Ishikawa (cell line): Measurements from ENCODE around the gene RBM6.

Experiments used
- CEBPB ChIP-seq: IDR thresholded peaks from 2 replicates; pipeline ENCODE4 v1.6.1; 2012
- EGR1 ChIP-seq: IDR thresholded peaks from 2 replicates; pipeline ENCODE4 v1.6.1; 2012
- EP300 ChIP-seq: IDR thresholded peaks from 2 replicates; pipeline ENCODE4 v1.6.1; 2012; ENCODE audit warnings: borderline replicate concordance
- FOXM1 ChIP-seq: IDR thresholded peaks from 2 replicates; pipeline ENCODE4 v1.6.1; 2012; ENCODE audit warnings: low read depth, borderline replicate concordance
- RAD21 ChIP-seq: IDR thresholded peaks from 2 replicates; pipeline ENCODE4 v1.6.1; 2012; ENCODE audit warnings: low read depth
- TAF1 ChIP-seq: IDR thresholded peaks from 2 replicates; pipeline ENCODE4 v1.6.1; 2012; ENCODE audit warnings: low read depth, mild to moderate bottlenecking
- TEAD4 ChIP-seq: IDR thresholded peaks from 2 replicates; pipeline ENCODE4 v1.6.1; 2012
- YY1 ChIP-seq: IDR thresholded peaks from 2 replicates; pipeline ENCODE4 v1.6.1; 2012; ENCODE audit warnings: low read depth
- ZBTB7A ChIP-seq: IDR thresholded peaks from 2 replicates; pipeline ENCODE4 v1.6.1; 2012; ENCODE audit warnings: low read depth
- TF ChIP-seq, protein P1 (sequence below): IDR thresholded peaks from 2 replicates; pipeline ENCODE4 v1.6.1; 2012

DNA sequence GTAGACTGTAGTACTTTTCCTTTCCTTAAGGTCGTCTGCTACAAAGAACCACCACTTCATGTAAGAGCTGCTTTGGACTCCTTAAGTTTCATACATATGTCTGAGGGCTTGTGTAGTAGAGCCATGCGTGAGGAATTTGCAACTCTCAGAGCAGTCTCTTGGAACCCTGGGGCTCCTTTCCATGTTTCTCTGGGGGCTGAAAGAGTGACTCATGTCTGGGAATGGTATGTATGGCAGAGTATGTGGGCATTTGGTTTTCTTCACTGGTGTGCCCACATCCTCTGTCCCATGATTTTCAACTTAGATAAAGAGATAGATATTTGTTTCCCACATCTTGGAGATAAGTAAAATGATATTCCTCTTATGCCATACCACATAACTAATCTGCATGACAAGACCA is 128.2 kb downstream of the RBM6 start:
- TF ChIP-seq EP300 (no peak), TAF1 (no peak), YY1 (no peak), FOXM1 (no peak), EGR1 (no peak), ZBTB7A (no peak), CEBPB (no peak), RAD21 (no peak), TEAD4 (no peak)
- TF ChIP-seq, protein P1, sequence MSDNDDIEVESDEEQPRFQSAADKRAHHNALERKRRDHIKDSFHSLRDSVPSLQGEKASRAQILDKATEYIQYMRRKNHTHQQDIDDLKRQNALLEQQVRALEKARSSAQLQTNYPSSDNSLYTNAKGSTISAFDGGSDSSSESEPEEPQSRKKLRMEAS = no peak
